HepG2 (cell line): ENCODE measurements around the gene SF3B2. TPM values are rescaled to one million over a fixed set of nuclear protein-coding genes. Genes with fewer than 3 reads are reported as not detected.
A peak's percentile ranks its signal among the peaks of the same experiment; 100 is the strongest.

Experiments used
- ATAC-seq: fragments of 200-7000 bp; cut with Tn5 transposase; 3 replicates; pipeline ENCODE4 v1.9.1; 2020; ENCODE audit warnings: mild to moderate bottlenecking, moderate library complexity
- BruUV-seq: library from RNA; stranded (reverse); fragments of 400-500 nt; replicated peaks from 2 replicates; lab custom pipeline; 2021; lab: Mats Ljungman, UMichigan
- CTCF ChIA-PET: fragments of 300-600 bp; formaldehyde crosslinking; extraction: SDS; loops from one replicate; lab custom pipeline; 2021; ENCODE audit warnings: low total read pairs, inconsistent platforms, low intra/inter-chr PET ratio; lab: Yijun Ruan, JAX
- POLR2A ChIA-PET: fragments of 350-600 bp; sonication (Branson Sonifier 250); formaldehyde crosslinking; loops from one replicate; lab custom pipeline; 2020; ENCODE audit warnings: antibody characterized with exemption, inconsistent platforms; lab: Yijun Ruan, JAX
- DNase-seq: peaks from one replicate; pipeline ENCODE4 v3.0.0-alpha.2; 2015; ENCODE audit warnings: low spot score
- FAIRE-seq: peaks from 3 replicates; lab custom pipeline; 2011; peaks lifted over from hg19 to GRCh38; lab: Jason Lieb, UNC
- H2AFZ ChIP-seq: one replicate; pipeline ENCODE4 v1.6.1; 2011; ENCODE audit warnings: low read length, inconsistent platforms
- H3K27ac ChIP-seq: fragments of 300-600 bp; 3 replicates; pipeline ENCODE4 v1.8.0; 2011; ENCODE audit warnings: mixed run types, mild to moderate bottlenecking, mixed read lengths, low read length, inconsistent platforms; ENCODE audit not compliant: insufficient read depth; ENCODE audit errors: extremely low read length
- H3K27me3 ChIP-seq, 2 experiments: fragments of 200-600 bp in 1 of 2; 2 replicates in 1 of 2; 3 replicates in 1 of 2; pipeline versions ENCODE4 v1.6.0 to v1.8.0; 2011; ENCODE audit warnings: low read length in 2 of 2, mild to moderate bottlenecking in 2 of 2, moderate library complexity in 2 of 2, inconsistent platforms in 1 of 2; ENCODE audit not compliant: insufficient read depth in 2 of 2, control insufficient read depth in 1 of 2
- H3K36me3 ChIP-seq, 2 experiments: fragments of 200-600 bp in 1 of 2; replicated peaks in 1 of 2; 2 replicates in 1 of 2; 3 replicates in 1 of 2; pipeline versions ENCODE4 v1.5.1 to v1.8.0; 2011; ENCODE audit warnings: low read length in 2 of 2, inconsistent platforms in 1 of 2; ENCODE audit not compliant: insufficient read depth in 2 of 2, control insufficient read depth in 1 of 2
- H3K4me1 ChIP-seq: 2 replicates; pipeline ENCODE4 v1.5.1; 2012; ENCODE audit warnings: low read length, inconsistent platforms; ENCODE audit not compliant: insufficient read depth
- H3K4me2 ChIP-seq: 2 replicates; pipeline ENCODE4 v1.6.0; 2011; ENCODE audit warnings: low read depth, low read length, inconsistent platforms
- H3K4me3 ChIP-seq, 3 experiments: fragments of 200-600 bp in 1 of 3; sonication (generic), shearing (Covaris generic) in 1 of 3; replicated peaks in 1 of 3; 2 replicates each; pipeline ENCODE4 v1.5.1; 2011 to 2016; ENCODE audit warnings: low read length in 3 of 3, inconsistent platforms in 2 of 3, low read depth in 2 of 3, mild to moderate bottlenecking in 2 of 3, control low read depth in 1 of 3, mixed read lengths in 1 of 3; ENCODE audit not compliant: insufficient read depth in 1 of 3
- H3K79me2 ChIP-seq: one replicate; pipeline ENCODE4 v1.6.1; 2011; ENCODE audit warnings: low read length, inconsistent platforms; ENCODE audit not compliant: insufficient read depth
- H3K9ac ChIP-seq: 2 replicates; pipeline ENCODE4 v1.6.0; 2011; ENCODE audit warnings: mild to moderate bottlenecking, low read depth, low read length, inconsistent platforms; ENCODE audit not compliant: insufficient read depth
- H3K9me3 ChIP-seq: 2 replicates; pipeline ENCODE4 v1.5.1; 2012; ENCODE audit warnings: mild to moderate bottlenecking, low read length
- H4K20me1 ChIP-seq: 2 replicates; pipeline ENCODE4 v1.6.0; 2011; ENCODE audit warnings: inconsistent platforms, mild to moderate bottlenecking, low read length, moderate library complexity; ENCODE audit not compliant: insufficient read depth
- PPARG ChIP-seq: conservative IDR thresholded peaks from 2 replicates; pipeline ENCODE4 v1.6.1; 2016; ENCODE audit warnings: missing biosample characterization, missing genetic modification reagents
- TEAD3 ChIP-seq: optimal IDR thresholded peaks from 2 replicates; pipeline ENCODE3; 2016; ENCODE audit warnings: borderline replicate concordance
- ZNF382 ChIP-seq: sonication (generic); formaldehyde crosslinking; IDR thresholded peaks from 2 replicates; pipeline ENCODE4 v1.5.0; 2020; ENCODE audit warnings: missing genetic modification reagents, mild to moderate bottlenecking, borderline replicate concordance
- WGBS: methylation state at CpG from one replicate; pipeline ENCODE4 v1.1.6; 2017; ENCODE audit warnings: low lambda C conversion rate; 5-methylcytosine and 5-hydroxymethylcytosine counted together
- in situ Hi-C: cut with HindIII; loops from 2 replicates; pipeline ENCODE4 v1.10.0; 2017; ENCODE audit warnings: low pct_unique_long_range_greater_than_20kb; ENCODE audit not compliant: extremely low pct_ligation_motif_present
- intact Hi-C: fragments of 100-400 bp; cut with micrococcal nuclease; formaldehyde crosslinking; loops from one replicate; pipeline ENCODE4 v1.10.0; 2022; ENCODE audit not compliant: unreplicated experiment
- polyA plus RNA-seq, 8 experiments: library from polyadenylated mRNA; depleted of rRNA in 3 of 8; stranded (reverse) in 7 of 8; unstranded in 1 of 8; fragments of >200 nt; fragmentation: Illumina TruSeq in 4 of 8; extraction: Trizol in 4 of 8; gene quantifications; 2 replicates each; pipeline versions ENCODE4 v1.2.1 to v1.2.3, GENCODE V29; 2011 to 2016; ENCODE audit warnings: low read depth in 4 of 8, missing spikeins in 1 of 8, mixed read lengths in 1 of 8; ENCODE audit not compliant: insufficient read depth in 1 of 8
- total RNA-seq, 5 experiments: library from RNA; depleted of rRNA; stranded (reverse); fragments of >200 nt; fragmentation: Illumina TruSeq; extraction: Trizol; gene quantifications; 2 replicates each; pipeline ENCODE4 v1.2.3, GENCODE V29; 2016; ENCODE audit warnings: low read depth in 1 of 5
- TF ChIP-seq, protein P1 (sequence below): IDR thresholded peaks from 2 replicates; pipeline ENCODE4 v1.6.1; 2016
- TF ChIP-seq, protein P2 (sequence below): sonication (generic); formaldehyde crosslinking; IDR thresholded peaks from 2 replicates; pipeline ENCODE4 v1.8.0; 2022; ENCODE audit warnings: mild to moderate bottlenecking, missing genetic modification reagents, moderate library complexity

Gene SF3B2
- total and polyA plus RNA-seq, 2 of the 13 experiments (the other 11 are each of a cell fraction or from before 2014, with no cell fraction given), result 70.4 to 153 TPM

DNA sequence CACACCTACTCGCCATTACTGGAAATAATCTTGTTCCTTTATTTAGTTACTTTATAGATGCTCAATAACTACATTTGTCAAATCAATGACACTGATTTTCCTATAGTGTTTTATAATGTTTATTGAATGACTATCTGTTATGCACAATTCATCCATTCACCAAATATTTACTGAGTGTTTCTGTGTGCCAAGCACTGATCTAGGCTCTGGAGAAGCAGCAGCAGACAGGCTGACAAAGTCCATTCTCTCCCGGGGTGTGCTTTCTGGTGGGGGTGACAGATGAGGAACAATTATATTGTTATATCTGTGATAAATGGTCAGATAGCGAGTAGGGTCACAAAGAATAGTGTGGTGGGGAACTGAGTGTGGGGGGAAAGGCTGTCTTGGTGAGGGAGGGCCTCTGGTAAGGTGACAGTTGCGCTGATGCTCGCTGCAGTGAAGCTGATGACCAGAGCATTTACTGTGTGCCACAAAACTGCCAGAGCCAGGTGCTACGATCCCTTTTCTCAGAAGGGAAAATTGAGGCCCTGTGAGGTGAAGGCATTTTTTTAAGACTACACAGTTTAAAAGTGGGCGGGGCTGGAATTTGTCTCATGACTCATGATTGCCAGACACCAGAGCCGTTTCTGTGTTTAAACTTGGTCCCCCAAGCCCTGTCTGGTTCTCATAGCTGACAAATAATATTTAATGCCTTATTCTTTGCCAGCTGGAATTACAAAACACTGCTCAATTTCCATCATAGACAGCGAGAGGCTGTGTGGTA is 28.1 kb downstream of the SF3B2 start (continued):
- TF ChIP-seq, protein P1, sequence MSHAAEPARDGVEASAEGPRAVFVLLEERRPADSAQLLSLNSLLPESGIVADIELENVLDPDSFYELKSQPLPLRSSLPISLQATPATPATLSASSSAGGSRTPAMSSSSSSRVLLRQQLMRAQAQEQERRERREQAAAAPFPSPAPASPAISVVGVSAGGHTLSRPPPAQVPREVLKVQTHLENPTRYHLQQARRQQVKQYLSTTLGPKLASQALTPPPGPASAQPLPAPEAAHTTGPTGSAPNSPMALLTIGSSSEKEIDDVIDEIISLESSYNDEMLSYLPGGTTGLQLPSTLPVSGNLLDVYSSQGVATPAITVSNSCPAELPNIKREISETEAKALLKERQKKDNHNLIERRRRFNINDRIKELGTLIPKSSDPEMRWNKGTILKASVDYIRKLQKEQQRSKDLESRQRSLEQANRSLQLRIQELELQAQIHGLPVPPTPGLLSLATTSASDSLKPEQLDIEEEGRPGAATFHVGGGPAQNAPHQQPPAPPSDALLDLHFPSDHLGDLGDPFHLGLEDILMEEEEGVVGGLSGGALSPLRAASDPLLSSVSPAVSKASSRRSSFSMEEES, result 0 out of 2 replicates have a peak, but pooled peaks have one; percentile 22
- TF ChIP-seq TEAD3 (CRISPR knock-in tag), result peak; percentile 11
- TF ChIP-seq, all 625 proteins: peak for 11

DNA sequence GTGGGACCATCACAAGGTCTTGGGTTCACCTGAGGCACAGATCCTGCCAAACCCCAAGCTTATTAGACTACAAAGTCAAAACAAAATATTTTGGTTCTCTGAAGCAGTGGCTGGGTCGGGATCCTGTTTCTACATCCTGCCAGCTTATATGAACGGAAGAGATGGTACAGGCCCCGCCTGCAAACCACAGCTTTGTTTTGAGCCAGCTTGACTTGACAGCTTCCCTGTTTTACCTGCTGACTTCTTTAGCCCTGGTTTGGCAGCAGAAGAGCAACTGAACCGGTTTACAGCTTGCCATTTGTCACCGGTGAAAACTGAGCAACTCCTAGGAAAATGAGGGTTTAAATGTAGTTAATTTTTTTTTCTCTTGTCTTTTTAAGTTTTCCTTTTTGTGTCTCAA is 29.3 kb downstream of the SF3B2 start:
- Histone ChIP-seq H3K27me3 (no peaks in the 10 kb centered on the region), H4K20me1 (no peaks in the 10 kb centered on the region; the same call in 1 of the 2 replicates), H3K4me3 (no peak overlapping the region), H3K9me3 (no peaks in the 10 kb centered on the region), H3K27ac (no peak overlapping the region), H3K4me1 (peaks cover 49% of the 10 kb centered on the region), H2AFZ (no peak overlapping the region), H3K4me2 (no peak overlapping the region), H3K79me2 (peaks cover 16% of the 10 kb centered on the region), H3K9ac (no peak overlapping the region), H3K36me3 (peaks cover 0 to 2% of the 10 kb centered on the region in 2 experiments; a peak in 1 of 5 replicates)
- ChIA-PET CTCF (no interaction called here), POLR2A (interaction anchor here (1.2 to 1.3 kb wide), 3 partner anchors 12 to 34 kb away, joined by 3 to 7 read pairs (median 4); partner anchors contain the start of genes PACS1 and SF3B2)
- FAIRE-seq, result no peak
- intact Hi-C loops (loop anchor here (5.0 kb wide), 1 partner anchor 56 kb away; no protein-coding TSS in a partner anchor), in situ Hi-C loops (no loop called here)
- DNase-seq, result no peak
- TF ChIP-seq, protein P2, sequence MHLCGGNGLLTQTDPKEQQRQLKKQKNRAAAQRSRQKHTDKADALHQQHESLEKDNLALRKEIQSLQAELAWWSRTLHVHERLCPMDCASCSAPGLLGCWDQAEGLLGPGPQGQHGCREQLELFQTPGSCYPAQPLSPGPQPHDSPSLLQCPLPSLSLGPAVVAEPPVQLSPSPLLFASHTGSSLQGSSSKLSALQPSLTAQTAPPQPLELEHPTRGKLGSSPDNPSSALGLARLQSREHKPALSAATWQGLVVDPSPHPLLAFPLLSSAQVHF (CRISPR knock-in tag), result no peak
- TF ChIP-seq PPARG (no peak), ZNF382 (CRISPR knock-in tag) (no peak)
- WGBS, result 92% methylated on average over 5 of the region's 5 CpGs
- no peak for ATAC-seq
- BruUV-seq, result no TSS peak
